ENCODE data around the gene RIBC1. TPM values are rescaled to one million over a fixed set of nuclear protein-coding genes. Genes with fewer than 3 reads are reported as not detected.

RIBC1 gene
- total RNA-seq, result 0.63 TPM

DNA sequence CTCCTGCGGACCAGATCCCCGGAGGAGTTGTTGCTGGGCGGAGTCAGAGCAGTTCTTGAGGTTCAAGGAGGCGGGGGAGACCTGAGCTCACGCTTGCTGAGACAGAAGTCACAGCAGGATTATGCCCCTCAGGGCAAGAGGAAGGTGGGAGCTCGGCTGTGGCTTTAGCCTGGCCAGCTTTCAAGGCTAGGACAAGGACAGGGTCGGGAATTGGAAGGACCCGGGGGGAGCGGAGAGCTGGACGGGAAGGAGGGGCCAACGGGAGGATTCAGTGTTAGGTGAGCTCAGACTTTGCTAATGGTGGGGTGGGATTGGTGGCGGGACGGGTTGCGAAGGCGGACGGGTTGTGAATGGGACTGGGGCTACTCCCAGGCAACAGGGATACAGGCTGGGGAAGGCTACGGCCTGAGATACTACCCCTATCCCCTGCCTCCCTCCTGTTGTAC lies at the start of gene RIBC1:
RIBC1 (plus strand) TSS at position 13 of the 446 bp plus-strand sequence. CDS start 3,404 bp downstream, outside the sequence.

DNA sequence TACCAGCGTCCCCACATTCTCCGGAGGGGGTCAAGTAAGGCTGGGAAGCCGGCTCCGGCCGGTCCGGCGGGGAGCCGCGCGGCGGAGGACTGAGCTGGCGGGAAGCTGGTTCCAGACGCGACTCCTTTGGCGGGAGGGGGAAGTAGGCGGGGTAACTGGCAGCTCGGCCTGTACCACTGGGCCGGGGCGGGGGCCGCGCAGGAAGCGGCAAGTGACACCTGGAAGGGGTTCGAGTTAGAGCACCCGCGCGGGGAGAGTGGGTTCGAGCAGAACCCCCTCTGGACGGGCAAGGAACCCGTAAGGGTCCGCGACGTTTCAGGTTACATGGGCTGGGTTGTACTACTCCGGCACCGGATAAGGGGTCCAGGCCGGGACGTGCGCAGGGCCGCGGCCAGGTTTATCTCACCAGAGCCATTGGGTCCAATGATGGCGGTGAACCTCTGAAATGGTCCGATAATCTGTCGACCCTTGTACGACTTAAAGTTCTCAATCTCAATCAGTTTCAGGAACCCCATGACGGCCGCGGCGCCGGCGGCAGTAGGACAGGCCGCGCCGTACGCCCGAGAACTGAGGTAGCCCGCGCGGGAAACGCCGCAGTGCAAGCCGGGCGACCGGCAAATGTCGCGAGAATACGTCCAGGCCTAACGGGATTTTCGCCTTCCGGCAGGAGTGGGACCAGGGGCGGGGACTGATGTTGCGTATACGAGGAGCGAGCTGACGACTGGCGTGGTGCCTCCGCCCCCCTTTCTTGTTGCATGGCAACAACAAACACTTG lies 400 bp upstream of the RIBC1 start, which contains the start of gene SMC1A:
SMC1A (minus strand) TSS at position 569 of the 775 bp plus-strand sequence; CDS start at position 515, 54 bp downstream.

DNA sequence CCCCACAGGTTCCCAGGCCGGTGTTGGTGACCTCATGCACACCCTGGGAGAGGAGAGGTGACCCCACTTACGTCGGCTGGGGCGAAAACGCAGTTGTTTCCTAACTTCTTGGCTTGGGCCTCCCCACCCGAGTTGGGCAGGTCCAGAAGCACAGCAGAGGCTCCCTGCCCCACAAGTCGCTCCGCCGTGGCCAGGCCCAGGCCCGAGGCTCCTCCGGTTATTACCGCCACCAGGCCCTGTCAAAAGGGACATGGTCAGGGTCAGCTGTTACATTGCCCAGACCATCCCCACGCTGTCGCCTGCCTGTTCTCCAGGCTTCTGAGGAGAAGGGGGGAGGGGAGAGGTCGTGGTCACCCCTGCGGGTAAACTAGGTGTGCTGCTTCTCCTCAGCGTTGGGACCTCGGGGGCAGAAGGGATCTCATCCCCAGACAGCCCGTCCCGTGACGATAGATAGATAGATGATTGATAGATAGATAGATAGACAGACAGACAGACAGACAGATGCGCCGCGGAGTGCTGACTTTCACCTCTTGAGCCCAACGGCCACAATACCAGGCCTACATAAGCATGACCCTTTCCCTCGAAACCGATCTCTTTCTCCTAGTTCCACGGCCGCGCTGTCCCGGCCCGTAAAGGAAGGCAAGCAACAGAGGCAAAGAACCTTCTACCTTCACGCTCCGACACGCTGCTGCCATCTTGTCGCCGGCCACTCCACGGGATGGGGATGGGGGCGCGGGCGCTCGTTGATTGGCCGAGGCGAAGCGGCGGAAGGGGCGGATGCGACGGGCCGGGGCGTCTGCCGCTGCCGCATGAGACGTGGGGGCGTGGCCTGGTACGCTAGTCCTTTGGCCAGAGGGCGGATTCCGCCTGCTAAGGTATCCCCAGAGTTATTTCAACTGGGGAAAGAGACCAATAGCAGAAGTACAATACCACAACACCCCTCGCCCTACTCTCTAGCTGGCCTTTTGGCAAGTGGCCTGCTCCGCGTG lies 11.3 kb downstream of the RIBC1 start, which contains the start of gene HSD17B10:
HSD17B10 (minus strand) TSS at position 720 of the 989 bp plus-strand sequence; CDS start at position 695, 25 bp downstream.

Small RNA genes within 50 kb of the gene (small RNA-seq; reads per million reads assigned to genes)
- gene MIR6857 (ENCODE audit: low replicate concordance) (not detected), gene VTRNA3-1P (ENCODE audit: low replicate concordance) (not detected)

Other genes with a start within 250 kb of the RIBC1 start
- 137 TPM for gene KDM5C, start 197.7 kb upstream of the RIBC1 start, total RNA-seq
- 18.2 TPM for gene IQSEC2, start 141.3 kb upstream of the RIBC1 start, total RNA-seq
- gene SMC1A, start 219 bp upstream of the RIBC1 start, total RNA-seq, result 39.4 TPM
- 21.3 TPM for gene HSD17B10, start 11.5 kb downstream of the RIBC1 start, total RNA-seq